GM19043 (cell line): ENCODE results near the gene SNAPC4.
"Not testable (repeated sequence)": the region's sequence is repeated elsewhere in the genome, so short reads cannot be mapped to it uniquely, and the experiment has no call there.

Source experiments
- ATAC-seq: cut with Tn5 transposase; IDR thresholded peaks from one replicate; pipeline ENCODE4 v1.9.1; 2021; ENCODE audit warnings: low read depth; ENCODE audit not compliant: unreplicated experiment

SNAPC4 gene

DNA sequence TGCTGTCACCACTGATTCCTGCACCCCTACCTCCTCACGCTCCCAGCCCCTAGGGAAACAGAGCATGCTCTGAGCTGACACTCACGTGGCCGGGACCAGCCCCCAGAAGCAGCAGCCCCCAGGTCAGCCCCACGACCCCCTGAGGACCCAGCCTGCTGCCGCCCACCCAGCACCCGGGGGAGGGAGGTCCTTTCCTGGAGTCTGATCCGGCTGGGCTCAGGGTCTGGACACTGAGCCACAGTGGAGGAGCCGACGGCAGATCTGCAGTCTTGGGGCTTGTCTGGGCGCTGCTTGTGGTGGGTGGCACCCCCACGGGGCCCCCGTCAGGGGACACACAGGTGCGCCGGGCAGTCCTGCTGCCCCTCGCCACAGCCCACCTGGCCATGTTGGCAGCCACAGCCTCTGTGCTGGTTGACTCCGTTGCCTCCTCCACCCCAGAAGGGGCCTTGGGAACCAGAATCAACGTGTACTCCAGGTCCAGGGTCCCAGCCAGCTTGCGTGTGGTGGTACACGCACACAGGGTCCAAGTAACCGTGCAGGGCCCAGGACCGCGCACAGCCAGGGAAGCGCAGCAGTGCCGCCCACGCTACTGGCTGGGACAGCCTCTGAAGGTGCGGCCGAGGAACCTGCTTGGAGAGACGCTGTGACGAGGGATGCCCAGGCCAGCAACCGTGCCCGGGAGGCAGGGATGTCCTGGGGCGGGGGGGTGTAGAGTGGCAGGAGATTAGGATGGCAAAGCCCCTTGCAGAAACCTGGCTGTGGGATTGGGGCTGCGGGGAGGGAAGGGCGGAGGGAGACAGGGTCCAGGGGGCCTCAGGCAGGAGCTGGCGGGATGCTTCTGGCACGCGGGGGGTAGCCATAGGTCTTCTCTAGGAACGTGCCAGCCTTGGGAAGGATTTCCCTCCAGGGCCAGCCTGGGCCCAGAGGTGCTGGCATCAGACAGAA, 39.9 kb downstream of the SNAPC4 start:
- no peak for ATAC-seq

GRCh38 chr9:136358888-136359287, 41.1 kb downstream of the SNAPC4 start:
- no peak for ATAC-seq

GRCh38 chr9:136358016-136358415, 42.0 kb downstream of the SNAPC4 start:
- ATAC-seq = no peak

- ATAC-seq = no peak
Observed at GRCh38 chr9:136357202-136357725, 42.7 kb downstream of the SNAPC4 start.

- ATAC-seq = no peak
Observed at GRCh38 chr9:136355616-136356557, 44.1 kb downstream of the SNAPC4 start.

DNA sequence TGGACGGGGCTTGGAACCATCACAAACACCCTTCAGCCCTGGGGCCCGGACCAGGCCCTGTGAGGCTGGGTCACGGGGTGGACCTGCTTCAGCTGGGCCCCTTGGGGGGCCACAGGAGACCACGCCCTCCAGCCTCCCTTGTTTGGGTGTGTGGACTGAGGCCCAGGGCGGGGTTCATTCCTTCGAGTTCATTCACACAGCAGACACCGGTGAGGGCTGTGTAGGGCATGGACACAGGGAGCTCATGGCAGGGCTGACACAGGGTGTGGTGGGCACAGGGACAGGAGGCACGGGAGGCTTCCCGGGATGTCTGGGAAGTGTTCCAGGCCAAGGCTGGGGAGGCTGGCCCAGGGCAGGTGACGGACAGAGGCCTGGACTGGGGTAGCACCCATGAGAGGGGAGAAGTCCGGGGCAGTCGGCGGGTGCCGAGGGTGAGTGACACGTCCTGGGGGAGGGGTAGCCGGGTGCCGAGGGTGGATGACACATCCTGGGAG, 45.3 kb downstream of the SNAPC4 start:
- no peak for ATAC-seq

DNA sequence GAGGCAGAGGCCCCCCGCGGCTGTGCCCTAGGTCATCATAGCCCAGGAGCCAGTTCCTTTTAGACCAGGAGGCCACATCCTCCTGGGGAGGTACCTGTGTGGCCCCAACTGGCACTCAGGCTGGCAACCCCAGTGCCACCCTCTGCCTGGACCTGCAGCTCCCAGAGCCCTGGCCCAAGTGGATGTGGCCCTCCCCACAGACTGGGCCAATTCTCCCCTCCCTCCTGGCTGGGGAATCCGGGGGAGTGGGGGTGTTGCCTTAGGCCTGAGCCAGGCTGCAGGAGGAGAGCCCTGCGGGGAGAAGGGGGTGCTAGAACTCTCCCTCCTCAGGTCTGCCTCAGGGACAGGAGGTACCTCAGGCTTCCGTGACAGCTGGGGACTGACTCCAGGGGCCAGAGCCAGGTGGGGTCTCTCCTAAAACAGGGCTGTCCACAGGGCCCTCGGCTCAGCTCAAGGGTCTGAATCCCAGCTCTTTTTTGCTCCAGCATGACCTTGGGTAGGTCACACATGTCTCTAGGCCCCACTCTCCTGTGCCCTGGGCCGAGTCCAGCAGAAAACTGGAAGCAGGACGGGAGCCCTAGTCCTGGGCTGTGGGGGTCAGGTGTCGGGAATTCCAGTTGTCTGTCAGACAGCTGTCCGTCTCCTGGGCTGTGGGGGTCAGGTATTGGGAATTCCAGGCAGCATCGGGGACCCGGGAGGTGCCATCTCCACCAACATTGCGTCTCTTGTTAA, 46.0 kb downstream of the SNAPC4 start:
- no peak for ATAC-seq

- ATAC-seq = no peak
Observed at GRCh38 chr9:136353088-136353487, 46.9 kb downstream of the SNAPC4 start.

DNA sequence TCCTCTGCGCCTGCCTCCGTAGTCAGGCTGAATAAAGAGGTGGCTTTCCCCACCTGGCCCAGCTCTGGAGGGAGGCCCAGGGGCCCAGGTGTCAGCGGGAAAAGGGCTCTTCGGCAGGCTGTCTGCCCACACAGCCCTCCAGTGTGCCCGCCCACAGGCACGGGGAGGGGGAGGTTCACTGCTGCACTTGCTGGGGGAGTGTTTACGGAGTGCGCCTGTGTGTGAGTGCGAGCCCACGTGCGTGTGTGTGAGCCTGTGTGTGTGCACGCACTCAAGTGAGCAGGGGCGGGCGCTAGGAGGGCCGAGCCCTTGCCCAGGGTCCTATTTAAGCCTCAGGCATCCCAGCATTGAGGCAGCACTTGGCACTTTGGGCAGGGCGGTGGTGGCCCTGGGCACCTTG, 47.3 kb downstream of the SNAPC4 start:
- ATAC-seq = no peak

- not testable (repeated sequence) for ATAC-seq
Observed at GRCh38 chr9:136351868-136352267, 48.1 kb downstream of the SNAPC4 start.

DNA sequence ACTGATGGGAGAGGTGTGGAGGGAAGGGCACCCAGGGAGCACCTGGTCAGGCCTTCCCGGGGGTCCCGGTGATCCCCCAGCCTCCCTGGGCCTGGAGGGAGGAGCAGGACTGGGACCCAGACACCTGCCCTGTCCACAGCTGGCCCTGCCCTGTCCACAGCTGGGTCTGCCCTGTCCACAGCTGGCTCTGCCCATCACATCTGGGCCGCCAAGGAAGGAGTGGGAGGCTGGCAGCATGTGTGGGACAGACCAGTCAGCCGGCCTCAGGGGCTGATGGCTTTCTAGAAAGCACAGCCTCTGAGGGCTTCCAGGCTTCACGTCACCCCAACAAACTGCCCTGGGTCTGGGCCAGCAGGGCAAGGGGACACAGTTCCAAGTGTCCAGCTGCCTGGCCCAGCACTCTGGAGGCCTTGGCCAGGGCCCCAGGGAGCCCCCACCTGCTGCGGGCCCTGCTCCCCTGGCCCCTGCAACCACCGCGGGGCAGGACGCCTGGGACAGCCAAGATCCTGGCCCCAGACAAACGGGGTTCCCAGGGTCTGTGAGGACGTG, 48.6 kb downstream of the SNAPC4 start:
- no peak for ATAC-seq
